Measurements from ENCODE around the gene SNRPB2. TPM values are rescaled to one million over a fixed set of nuclear protein-coding genes. Genes with fewer than 3 reads are reported as not detected.

The SNRPB2 gene
- total RNA-seq, 1 experiment from 2014 or later: 120 TPM

Other genes starting within 250 kb of the SNRPB2 start
- gene KIF16B, start 156.6 kb upstream of the SNRPB2 start, total RNA-seq (2014; rRNA removed; shearing (Covaris generic)): 11.2 and 12.6 TPM in 2 replicates
- gene OTOR, start 18.3 kb downstream of the SNRPB2 start, total RNA-seq (2014; rRNA removed; shearing (Covaris generic)): not detected in 2 replicates